ENCODE results near the gene FOXJ2.
"Not testable (repeated sequence)": the region's sequence is repeated elsewhere in the genome, so short reads cannot be mapped to it uniquely, and the experiment has no call there.

The FOXJ2 gene

DNA sequence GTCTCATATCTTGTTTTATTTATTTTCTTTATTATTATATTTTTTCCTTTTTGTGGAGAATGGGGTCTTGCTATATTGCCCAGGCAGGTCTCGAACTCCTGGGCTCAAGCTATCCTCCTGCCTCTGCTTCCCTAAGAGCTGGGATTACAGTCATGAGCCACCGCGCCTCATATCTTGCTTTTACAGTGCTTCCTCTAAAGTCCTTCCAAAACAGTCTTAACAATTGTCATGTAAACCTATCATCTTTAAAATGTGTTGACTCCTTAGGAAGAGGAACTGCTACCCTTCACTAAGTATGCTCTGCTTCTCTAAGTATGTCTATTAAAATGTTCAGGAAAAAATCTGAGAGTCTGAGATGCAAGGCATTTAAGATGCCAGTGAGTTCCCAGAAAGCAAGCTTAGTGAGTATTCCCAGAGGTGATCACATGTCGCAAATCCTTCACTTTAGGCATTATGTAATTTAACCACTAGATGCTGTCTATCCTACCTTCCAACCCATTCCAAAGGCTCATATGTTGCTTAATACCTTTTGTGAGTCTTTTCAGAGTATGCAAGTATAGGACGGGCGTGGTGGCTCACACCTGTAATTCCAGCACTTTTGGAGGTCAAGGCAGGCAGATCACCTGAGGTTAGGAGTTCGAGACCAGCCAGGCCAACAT, 19.7 kb upstream of the FOXJ2 start:
- no peak for DNase-seq (ENCODE audit: low spot score in 2 of 2)
- H3K4me1 ChIP-seq: no peaks in the 10 kb centered on the region
- in situ Hi-C loops (cut with MboI; ENCODE audit: low sequenced_read_pairs): no loop called here

DNA sequence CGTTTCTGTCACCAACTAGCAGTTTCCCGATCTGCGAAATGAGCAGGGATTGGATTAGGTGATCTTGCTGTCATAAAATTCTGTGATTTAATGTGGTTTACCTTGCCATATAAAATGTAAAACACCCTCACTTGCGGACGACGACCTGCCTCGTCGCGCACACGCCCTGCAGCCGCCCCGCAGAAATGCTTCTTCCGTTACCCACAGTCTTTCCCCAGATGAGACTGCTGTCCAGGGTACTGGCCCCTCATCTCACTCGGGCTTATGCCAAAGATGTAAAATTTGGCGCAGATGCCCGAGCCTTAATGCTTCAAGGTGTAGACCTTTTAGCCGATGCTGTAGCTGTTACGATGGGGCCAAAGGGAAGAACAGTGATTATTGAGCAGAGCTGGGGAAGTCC, 17.7 kb upstream of the FOXJ2 start:
- no peaks in the 10 kb centered on the region for H3K9me3 ChIP-seq
- in situ Hi-C loops (cut with MboI; ENCODE audit: low sequenced_read_pairs): no loop called here
- peaks cover 6% of the 10 kb centered on the region; the same call in 1 of the 2 replicates for H3K4me1 ChIP-seq
- no peaks in the 10 kb centered on the region for H3K27me3 ChIP-seq (ENCODE audit: low read depth)
- DNase-seq (ENCODE audit: low spot score in 2 of 2): no peak
- no peak overlapping the region for H3K4me3 ChIP-seq
- no peaks in the 10 kb centered on the region for H3K36me3 ChIP-seq (replicated peaks)

More for the DNA sequence above, 19.7 kb upstream of the FOXJ2 start:
- Histone ChIP-seq H3K4me3 (no peak overlapping the region), H3K36me3 (replicated peaks) (no peaks in the 10 kb centered on the region), H3K9me3 (no peaks in the 10 kb centered on the region), H3K27me3 (ENCODE audit: low read depth) (0 out of 2 replicates have a peak, but pooled peaks cover 4% of the 10 kb centered on the region)

DNA sequence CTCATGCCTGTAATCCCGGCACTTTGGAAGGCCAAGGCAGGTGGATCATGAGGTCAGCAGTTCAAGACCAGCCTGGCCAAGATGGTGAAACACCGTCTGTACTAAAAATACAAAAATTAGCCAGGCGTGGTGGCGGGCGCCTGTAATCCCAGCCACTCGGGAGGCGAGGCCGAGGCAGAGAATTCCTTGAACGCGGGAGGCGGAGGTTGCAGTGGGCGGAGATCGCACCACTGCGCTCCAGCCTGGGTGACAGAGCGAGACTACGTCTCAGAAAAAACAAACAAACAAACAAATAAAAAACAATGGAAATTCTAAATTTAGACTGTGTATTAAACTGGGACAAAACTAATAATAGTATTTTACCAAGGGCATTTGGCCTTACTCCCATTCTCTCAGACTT, 14.3 kb upstream of the FOXJ2 start:
- DNase-seq (ENCODE audit: low spot score in 2 of 2); H3K36me3 ChIP-seq (replicated peaks); in situ Hi-C loops (cut with MboI; ENCODE audit: low sequenced_read_pairs); H3K9me3 ChIP-seq; H3K4me3 ChIP-seq; H3K4me1 ChIP-seq; H3K27me3 ChIP-seq (ENCODE audit: low read depth): not testable (repeated sequence)

DNA sequence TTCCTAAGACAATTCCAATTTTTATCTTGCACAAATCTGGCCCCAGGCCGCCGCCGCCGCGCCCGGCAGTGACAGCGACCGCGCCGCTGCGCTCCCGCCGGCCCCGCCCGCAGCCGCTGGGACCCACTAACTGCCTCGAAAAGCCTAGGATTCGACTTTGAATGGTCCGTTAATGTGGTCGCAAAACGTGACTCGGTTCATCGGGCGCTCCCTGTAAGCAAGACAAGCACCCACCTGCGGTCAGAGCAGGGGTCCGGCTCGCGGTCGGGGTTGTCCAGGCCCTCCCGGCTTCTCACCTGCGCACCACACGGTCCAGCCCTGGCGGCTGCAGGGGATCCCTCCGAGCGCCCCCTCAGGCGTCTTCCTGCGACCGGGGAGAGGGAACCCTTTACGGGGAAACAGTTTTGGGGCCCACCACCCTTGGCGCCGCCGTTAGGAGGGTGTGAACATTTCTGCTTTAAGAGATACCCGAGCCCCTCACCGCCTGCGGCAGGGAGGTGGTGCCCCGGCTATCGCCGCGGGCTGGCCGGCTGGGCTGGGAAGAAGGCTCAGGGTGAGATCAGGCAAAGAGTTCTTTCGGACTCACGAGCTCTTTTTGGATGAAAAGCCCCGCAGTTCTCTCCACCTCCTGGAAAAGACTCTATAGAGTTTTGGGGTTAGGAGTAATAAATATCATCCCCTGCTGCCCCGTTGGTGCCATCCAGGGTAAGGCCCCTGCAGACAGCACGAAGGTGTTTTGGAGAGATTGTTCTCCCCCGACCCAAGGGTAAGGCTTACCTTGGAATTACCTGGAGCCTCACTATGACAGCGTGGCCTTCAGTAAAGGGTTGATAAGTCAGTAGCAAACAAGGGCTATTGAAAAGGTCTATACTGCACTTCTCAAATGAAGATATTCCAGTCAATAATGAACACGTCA, 13.6 kb upstream of the FOXJ2 start:
- Histone ChIP-seq H3K9me3 (no peaks in the 10 kb centered on the region), H3K4me3 (peak overlapping the region; percentile 24), H3K4me1 (peaks cover 6% of the 10 kb centered on the region; the same call in 1 of the 2 replicates), H3K27me3 (ENCODE audit: low read depth) (no peaks in the 10 kb centered on the region), H3K36me3 (replicated peaks) (no peaks in the 10 kb centered on the region)
- DNase-seq (ENCODE audit: low spot score in 2 of 2): peak; percentile 23 to 67
- in situ Hi-C loops (cut with MboI; ENCODE audit: low sequenced_read_pairs): no loop called here

DNA sequence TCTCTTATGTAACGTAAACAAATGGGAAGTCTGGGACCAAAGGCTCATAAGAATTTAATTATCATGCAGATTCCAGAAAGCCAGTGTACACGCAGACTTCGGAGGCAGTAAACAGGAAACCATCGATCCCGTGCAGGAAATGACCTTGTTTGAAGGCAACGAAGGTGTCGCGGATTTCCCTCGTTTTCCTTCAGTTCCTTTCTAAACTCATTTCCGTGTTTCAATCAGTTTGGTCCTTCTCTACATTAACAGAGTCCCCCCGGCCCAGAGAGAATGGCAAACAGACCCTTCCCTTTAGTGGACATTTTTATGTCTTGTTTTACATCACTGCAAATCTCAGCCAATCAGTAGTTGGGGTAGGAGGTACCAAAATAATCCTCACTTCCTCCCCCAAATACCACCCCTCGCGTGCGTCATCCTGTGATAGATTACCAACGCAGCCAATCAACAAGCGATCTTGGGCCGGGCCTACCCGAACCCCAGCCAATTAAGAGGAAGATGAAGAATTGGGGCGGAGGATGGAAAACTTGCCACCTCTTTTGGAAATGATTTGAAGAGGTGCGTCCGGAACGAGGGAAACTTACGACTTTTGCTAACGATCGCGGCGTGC, 6.1 kb upstream of the FOXJ2 start:
- no peaks in the 10 kb centered on the region for H3K9me3 ChIP-seq
- in situ Hi-C loops (cut with MboI; ENCODE audit: low sequenced_read_pairs): no loop called here
- H3K4me3 ChIP-seq: peak overlapping the region; percentile 41
- no peaks in the 10 kb centered on the region for H3K27me3 ChIP-seq (ENCODE audit: low read depth)
- H3K4me1 ChIP-seq: peaks cover 2% of the 10 kb centered on the region
- no peaks in the 10 kb centered on the region for H3K36me3 ChIP-seq (replicated peaks)
- peak; percentile 96 to 97 for DNase-seq (ENCODE audit: low spot score in 2 of 2)

DNA sequence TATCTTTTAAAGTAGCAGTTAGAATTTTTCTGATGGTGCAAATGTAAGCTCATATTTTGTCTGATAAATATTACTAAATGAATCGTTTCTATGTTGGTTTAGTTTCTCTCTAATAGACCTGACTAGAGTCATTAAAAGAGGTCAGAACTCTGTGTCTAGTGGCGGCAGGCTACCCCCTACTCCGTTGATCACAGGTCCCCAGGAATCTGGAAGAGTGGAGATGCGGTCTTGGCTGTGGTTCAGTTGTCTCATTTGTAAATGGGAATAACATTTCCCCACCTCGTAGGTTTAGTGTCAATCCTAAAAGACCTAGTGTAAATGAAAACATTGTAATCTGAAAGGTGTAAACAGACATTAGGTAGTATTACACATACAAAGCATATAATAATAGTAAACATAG, 4.7 kb upstream of the FOXJ2 start:
- Histone ChIP-seq H3K4me1 (peaks cover 5% of the 10 kb centered on the region), H3K27me3 (ENCODE audit: low read depth) (no peaks in the 10 kb centered on the region), H3K9me3 (no peaks in the 10 kb centered on the region), H3K36me3 (replicated peaks) (no peaks in the 10 kb centered on the region), H3K4me3 (no peak overlapping the region)
- DNase-seq (ENCODE audit: low spot score in 2 of 2): no peak
- in situ Hi-C loops (cut with MboI; ENCODE audit: low sequenced_read_pairs): no loop called here

DNA sequence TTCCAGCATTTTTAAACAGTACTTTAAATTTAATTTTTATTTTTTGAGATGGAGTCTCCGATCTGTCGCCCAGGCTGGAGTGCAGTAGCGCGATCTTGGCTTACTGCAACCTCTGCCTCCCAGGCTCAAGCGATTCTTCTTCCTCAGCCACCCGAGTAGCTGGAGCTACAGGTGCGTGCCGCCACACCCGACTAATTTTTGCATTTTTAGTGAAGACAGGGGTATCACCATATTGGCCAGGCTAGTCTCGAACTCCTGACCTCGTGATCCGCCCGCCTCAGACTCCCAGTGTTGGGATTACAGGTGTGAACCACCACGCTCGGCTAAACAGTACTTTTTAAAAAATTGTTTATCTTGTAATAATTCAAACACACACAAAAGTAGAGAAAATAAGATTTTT, 4.2 kb upstream of the FOXJ2 start:
- in situ Hi-C loops (cut with MboI; ENCODE audit: low sequenced_read_pairs): no loop called here
- peaks cover 5% of the 10 kb centered on the region for H3K4me1 ChIP-seq
- no peaks in the 10 kb centered on the region for H3K27me3 ChIP-seq (ENCODE audit: low read depth)
- H3K36me3 ChIP-seq (replicated peaks): no peaks in the 10 kb centered on the region
- no peak for DNase-seq (ENCODE audit: low spot score in 2 of 2)
- H3K9me3 ChIP-seq: no peaks in the 10 kb centered on the region
- H3K4me3 ChIP-seq: no peak overlapping the region

DNA sequence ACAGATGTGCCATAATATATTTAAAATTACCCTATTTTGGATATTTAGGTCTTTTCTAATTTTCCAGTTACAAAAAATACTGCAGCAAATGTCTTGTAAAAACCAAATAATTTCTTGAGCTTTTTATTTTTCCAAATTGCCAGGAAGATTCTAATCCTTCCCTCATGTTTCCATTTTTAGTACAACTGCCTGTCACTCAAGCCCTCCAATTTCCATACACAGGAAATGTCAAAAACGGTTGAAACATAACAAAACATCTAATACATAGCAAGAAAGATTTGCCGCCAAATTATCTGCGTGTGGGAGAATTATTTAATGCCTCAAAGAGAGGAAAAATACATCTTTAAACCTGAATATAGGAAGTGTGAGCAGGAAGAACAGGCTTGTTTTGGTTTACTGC, 2.3 kb upstream of the FOXJ2 start:
- Histone ChIP-seq H3K27me3 (ENCODE audit: low read depth) (no peaks in the 10 kb centered on the region), H3K9me3 (no peaks in the 10 kb centered on the region), H3K4me3 (no peak overlapping the region), H3K36me3 (replicated peaks) (no peaks in the 10 kb centered on the region), H3K4me1 (peaks cover 19% of the 10 kb centered on the region)
- no peak for DNase-seq (ENCODE audit: low spot score in 2 of 2)
- in situ Hi-C loops (cut with MboI; ENCODE audit: low sequenced_read_pairs): no loop called here

DNA sequence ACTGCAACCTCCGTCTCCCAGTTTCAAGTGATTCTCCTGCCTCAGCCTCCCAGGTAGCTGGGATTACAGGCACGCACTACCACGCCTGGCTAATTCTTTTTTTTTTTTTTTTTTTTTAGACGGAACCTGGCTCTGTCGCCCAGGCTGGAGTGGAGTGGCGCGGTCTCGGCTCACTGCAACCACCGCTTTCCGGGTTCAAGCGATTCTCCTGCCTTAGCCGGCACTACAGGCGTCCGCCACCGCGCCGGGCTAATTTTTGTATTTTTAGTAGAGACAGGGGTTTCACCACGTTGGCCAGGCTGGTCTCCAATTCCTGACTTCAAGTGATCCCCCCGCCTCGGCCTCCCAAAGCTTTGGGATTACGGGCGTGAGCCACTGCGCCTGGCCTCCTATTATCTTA, 1.5 kb upstream of the FOXJ2 start:
- peaks cover 17% of the 10 kb centered on the region for H3K4me1 ChIP-seq
- in situ Hi-C loops (cut with MboI; ENCODE audit: low sequenced_read_pairs); H3K4me3 ChIP-seq; H3K27me3 ChIP-seq (ENCODE audit: low read depth); H3K36me3 ChIP-seq (replicated peaks); H3K9me3 ChIP-seq; DNase-seq (ENCODE audit: low spot score in 2 of 2): not testable (repeated sequence)

DNA sequence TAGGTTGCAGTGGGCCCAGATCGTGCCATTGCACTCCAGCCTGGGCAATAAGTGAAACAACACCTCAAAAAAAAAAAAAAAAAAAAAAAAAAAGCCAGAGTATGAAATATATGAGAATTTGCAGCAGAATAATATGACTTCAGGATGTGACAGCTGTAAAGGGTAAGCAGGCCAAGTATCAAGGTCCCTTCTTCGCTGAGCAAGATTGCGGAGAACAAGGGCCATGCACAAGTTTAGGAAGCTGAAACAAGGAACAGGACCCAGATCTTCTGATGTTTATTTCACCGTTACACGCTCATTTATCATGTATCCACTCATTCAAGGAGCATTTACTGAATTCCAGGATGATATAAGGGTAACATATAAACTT, 659 bp upstream of the FOXJ2 start:
- peak overlapping the region; percentile 77 for H3K4me3 ChIP-seq
- H3K36me3 ChIP-seq (replicated peaks): no peaks in the 10 kb centered on the region; the same call in 1 of the 2 replicates
- no peaks in the 10 kb centered on the region for H3K27me3 ChIP-seq (ENCODE audit: low read depth)
- in situ Hi-C loops (cut with MboI; ENCODE audit: low sequenced_read_pairs): no loop called here
- DNase-seq (ENCODE audit: low spot score in 2 of 2): no peak
- no peaks in the 10 kb centered on the region for H3K9me3 ChIP-seq
- H3K4me1 ChIP-seq: peaks cover 17% of the 10 kb centered on the region

DNA sequence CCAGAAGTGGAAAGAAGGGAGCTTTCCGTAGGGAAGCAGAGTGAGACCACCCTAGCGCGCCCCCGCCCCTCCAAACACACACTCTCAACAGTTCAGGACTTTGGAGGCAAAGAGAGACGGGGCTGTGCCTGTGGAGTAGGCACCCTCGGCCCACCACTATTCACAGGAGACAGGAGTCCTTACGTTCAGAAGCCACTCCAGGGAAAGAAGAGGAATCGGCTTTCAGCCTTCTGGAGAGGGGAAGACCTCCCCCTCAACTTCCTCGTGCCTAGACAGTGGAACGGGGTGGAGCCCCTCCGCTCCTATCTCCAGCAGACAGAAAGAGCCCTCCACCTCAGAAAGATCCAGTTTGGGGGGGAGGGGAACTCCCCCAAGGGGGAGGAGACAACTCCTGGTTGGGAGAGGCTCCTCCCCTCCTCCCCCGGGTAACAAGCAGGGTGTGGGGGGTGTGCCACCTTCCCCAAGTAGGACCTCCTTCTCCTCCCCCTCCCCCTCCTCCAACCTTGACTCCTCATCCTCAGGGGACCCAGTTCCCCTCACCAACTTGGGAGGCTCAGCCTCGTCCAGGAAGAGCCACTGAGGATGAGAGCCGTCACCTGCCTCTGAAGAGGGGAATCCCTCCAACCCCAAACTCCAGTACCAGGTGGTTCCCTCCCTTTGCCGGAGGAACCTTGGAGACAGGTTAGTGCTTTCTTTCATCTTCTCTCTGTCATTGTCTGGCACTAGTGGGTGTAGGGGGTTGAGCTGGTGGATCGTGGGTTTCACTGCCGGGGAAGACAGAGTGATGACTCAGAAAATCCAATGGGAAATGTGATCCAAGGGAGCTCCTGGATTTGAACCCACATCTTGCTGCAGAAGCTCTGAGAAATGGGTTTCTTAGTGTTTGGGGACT, 883 bp downstream of the FOXJ2 start:
- Histone ChIP-seq H3K4me3 (peak overlapping the region; percentile 77), H3K36me3 (replicated peaks) (no peaks in the 10 kb centered on the region; the same call in 1 of the 2 replicates), H3K9me3 (no peaks in the 10 kb centered on the region), H3K4me1 (peaks cover 17% of the 10 kb centered on the region), H3K27me3 (ENCODE audit: low read depth) (no peaks in the 10 kb centered on the region)
- in situ Hi-C loops (cut with MboI; ENCODE audit: low sequenced_read_pairs): no loop called here
- peak; percentile 32 to 72 for DNase-seq (ENCODE audit: low spot score in 2 of 2)

DNA sequence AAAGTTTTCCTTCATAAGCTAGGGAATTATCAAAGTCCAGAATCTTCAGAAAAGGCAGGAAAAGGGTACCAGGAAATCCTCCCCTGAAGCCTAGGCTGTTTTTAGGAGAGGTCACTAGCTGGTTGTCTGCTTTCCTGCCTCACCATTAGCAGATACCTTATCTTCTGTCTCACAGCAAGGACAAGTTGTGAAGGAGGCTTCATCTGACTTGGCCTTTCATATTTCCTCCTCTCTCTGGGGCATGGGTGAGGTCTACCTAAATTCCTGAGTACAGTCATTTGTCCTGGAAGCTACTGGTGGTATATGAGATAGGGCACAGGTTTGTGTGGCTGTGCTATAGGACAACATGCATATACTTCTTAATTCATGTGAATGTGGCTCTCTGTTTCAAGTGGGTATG, 2.3 kb downstream of the FOXJ2 start:
- Histone ChIP-seq H3K4me1 (peaks cover 17% of the 10 kb centered on the region), H3K27me3 (ENCODE audit: low read depth) (no peaks in the 10 kb centered on the region), H3K9me3 (no peaks in the 10 kb centered on the region), H3K36me3 (replicated peaks) (no peaks in the 10 kb centered on the region; the same call in 1 of the 2 replicates), H3K4me3 (peak overlapping the region; percentile 77; the same call in 1 of the 2 replicates)
- in situ Hi-C loops (cut with MboI; ENCODE audit: low sequenced_read_pairs): no loop called here
- DNase-seq (ENCODE audit: low spot score in 2 of 2): no peak

DNA sequence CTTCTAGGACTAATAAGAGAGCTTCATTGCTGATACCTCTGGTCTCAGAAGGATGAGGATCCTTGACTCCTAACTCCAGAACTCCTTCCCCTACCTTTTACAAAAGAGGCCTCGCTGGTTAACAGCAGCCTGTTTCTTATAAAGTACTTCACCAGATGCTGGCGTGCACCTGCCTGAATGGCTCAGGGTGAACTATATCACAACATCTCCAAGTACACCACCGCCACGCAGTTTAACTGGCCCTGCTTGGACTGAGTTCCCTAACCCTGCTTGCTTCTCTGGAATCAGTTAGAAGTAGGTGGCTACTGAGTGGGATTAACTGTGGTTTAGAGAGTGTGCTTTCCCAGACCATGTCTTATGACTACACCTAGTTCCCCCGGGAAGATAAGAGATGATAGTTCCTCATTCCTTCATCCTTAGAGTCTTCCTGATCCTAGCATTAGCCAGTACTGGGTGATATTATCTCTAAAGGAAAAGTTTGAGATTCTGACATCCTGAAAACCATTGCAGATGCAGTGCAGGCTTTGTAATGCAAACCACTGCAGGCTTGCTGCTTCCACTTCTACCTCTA, 3.0 kb downstream of the FOXJ2 start:
- Histone ChIP-seq H3K36me3 (replicated peaks) (peaks cover 3% of the 10 kb centered on the region), H3K4me3 (no peak overlapping the region), H3K27me3 (ENCODE audit: low read depth) (no peaks in the 10 kb centered on the region), H3K9me3 (no peaks in the 10 kb centered on the region), H3K4me1 (peaks cover 17% of the 10 kb centered on the region)
- DNase-seq (ENCODE audit: low spot score in 2 of 2): no peak
- in situ Hi-C loops (cut with MboI; ENCODE audit: low sequenced_read_pairs): no loop called here
